ENCODE results near the gene SLC17A7.

GRCh38 chr19:49400029-49400428 lies 41.3 kb downstream of the SLC17A7 start:
- no peak for TF ChIP-seq SMC3 (IDR thresholded peaks at IDR 0.05; ENCODE audit: low read depth, low read length)
- TF ChIP-seq, protein P1, sequence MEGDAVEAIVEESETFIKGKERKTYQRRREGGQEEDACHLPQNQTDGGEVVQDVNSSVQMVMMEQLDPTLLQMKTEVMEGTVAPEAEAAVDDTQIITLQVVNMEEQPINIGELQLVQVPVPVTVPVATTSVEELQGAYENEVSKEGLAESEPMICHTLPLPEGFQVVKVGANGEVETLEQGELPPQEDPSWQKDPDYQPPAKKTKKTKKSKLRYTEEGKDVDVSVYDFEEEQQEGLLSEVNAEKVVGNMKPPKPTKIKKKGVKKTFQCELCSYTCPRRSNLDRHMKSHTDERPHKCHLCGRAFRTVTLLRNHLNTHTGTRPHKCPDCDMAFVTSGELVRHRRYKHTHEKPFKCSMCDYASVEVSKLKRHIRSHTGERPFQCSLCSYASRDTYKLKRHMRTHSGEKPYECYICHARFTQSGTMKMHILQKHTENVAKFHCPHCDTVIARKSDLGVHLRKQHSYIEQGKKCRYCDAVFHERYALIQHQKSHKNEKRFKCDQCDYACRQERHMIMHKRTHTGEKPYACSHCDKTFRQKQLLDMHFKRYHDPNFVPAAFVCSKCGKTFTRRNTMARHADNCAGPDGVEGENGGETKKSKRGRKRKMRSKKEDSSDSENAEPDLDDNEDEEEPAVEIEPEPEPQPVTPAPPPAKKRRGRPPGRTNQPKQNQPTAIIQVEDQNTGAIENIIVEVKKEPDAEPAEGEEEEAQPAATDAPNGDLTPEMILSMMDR (conservative IDR thresholded peaks at IDR 0.05; ENCODE audit: low read depth, low read length) = no peak
- TF ChIP-seq BHLHE40 (IDR thresholded peaks at IDR 0.05; ENCODE audit: low read depth, low read length) = no peak
- TF ChIP-seq FOS (IDR thresholded peaks at IDR 0.05; ENCODE audit: low read depth, low read length) = no peak
- TF ChIP-seq, protein P2, sequence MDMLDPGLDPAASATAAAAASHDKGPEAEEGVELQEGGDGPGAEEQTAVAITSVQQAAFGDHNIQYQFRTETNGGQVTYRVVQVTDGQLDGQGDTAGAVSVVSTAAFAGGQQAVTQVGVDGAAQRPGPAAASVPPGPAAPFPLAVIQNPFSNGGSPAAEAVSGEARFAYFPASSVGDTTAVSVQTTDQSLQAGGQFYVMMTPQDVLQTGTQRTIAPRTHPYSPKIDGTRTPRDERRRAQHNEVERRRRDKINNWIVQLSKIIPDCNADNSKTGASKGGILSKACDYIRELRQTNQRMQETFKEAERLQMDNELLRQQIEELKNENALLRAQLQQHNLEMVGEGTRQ (IDR thresholded peaks at IDR 0.05; ENCODE audit: low read depth, low read length) = no peak
- TF ChIP-seq RCOR1 (IDR thresholded peaks at IDR 0.05; ENCODE audit: insufficient replicate concordance, low read length) = no peak
- TF ChIP-seq POLR2A (IDR thresholded peaks at IDR 0.05; ENCODE audit: low read depth, low read length) = no peak
- no peak for TF ChIP-seq RAD21 (IDR thresholded peaks at IDR 0.05; ENCODE audit: low read length)
- TF ChIP-seq CEBPB (IDR thresholded peaks at IDR 0.05; ENCODE audit: low read depth, low read length) = peak; percentile 75
- no peak for TF ChIP-seq ELK1 (IDR thresholded peaks at IDR 0.05; ENCODE audit: borderline replicate concordance, low read depth, low read length)

Data from IMR-90 (cell line).